ENCODE data around the gene GRIK3. TPM values are rescaled to one million over a fixed set of nuclear protein-coding genes. Genes with fewer than 3 reads are reported as not detected.

The GRIK3 gene
- total and polyA plus RNA-seq, 2 of the 8 experiments (the other 6 are each of a cell fraction or from before 2014, with no cell fraction given): 2.1 to 3.4 TPM

GRCh38 chr1:36874271-36875060, 159.8 kb downstream of the GRIK3 start:
- H3K23ac ChIP-seq (ENCODE audit: insufficient read length): no peak overlapping the region
- no peaks in the 10 kb centered on the region; a peak in 1 of 7 replicates for H3K4me1 ChIP-seq (replicated peaks in 1 of 4; ENCODE audit: control insufficient read depth in 3 of 4, insufficient read depth in 4 of 4, low read length in 3 of 4)
- H2AK5ac ChIP-seq (ENCODE audit: low read depth, low read length): no peak overlapping the region
- no peak overlapping the region for H2BK20ac ChIP-seq (ENCODE audit: low read length)
- DNase-seq (ENCODE audit: low read depth in 1 of 2, low spot score in 2 of 2): no peak
- ChIA-PET POLR2A (ENCODE audit: partially characterized antibody) (no interaction called here), CTCF (ENCODE audit: partially characterized antibody) (interaction anchor here (0.6 to 12.9 kb wide), 5 partner anchors 10 to 388 kb away, joined by 3 to 111 read pairs (median 3); no protein-coding TSS in a partner anchor)
- no peaks in the 10 kb centered on the region for H3K79me1 ChIP-seq (ENCODE audit: low read depth, low read length)
- H3K9me3 ChIP-seq (ENCODE audit: insufficient read depth in 2 of 2, low read depth in 1 of 2, low read length in 1 of 2): no peaks in the 10 kb centered on the region
- H2BK120ac ChIP-seq (replicated peaks; ENCODE audit: low read depth, low read length): no peak overlapping the region
- no peaks in the 10 kb centered on the region for H3K23me2 ChIP-seq (ENCODE audit: low read depth, low read length)
- H3K4me3 ChIP-seq (ENCODE audit: extremely low read depth in 1 of 4, insufficient read depth in 2 of 4, low read depth in 3 of 4, low read length in 4 of 4): no peak overlapping the region
- 93% methylated on average over 6 of the region's 6 CpGs; no CpG with 5 or more reads in 1 of the 2 experiments for WGBS, 2 experiments (ENCODE audit: extremely low coverage in 1 of 2, insufficient coverage in 1 of 2, insufficient read length in 1 of 2, insufficient replicate concordance in 2 of 2, low coverage in 1 of 2, low lambda C conversion rate in 2 of 2, missing lambda C conversion rate in 1 of 2)
- no peak overlapping the region for H4K8ac ChIP-seq (ENCODE audit: extremely low read depth, insufficient read depth, low read length)
- H3K79me2 ChIP-seq (ENCODE audit: control insufficient read depth in 1 of 2, insufficient read depth in 2 of 2, low read length in 2 of 2): no peaks in the 10 kb centered on the region
- H3K4me2 ChIP-seq (ENCODE audit: insufficient read depth in 1 of 2, low read depth in 2 of 2, low read length in 2 of 2): no peak overlapping the region
- H4K20me1 ChIP-seq (replicated peaks in 1 of 2; ENCODE audit: control insufficient read depth in 1 of 2, insufficient read depth in 2 of 2, low read length in 2 of 2): peaks cover 0 to 2% of the 10 kb centered on the region in 2 experiments
- TF ChIP-seq FOSL1 (IDR thresholded peaks at IDR 0.05; ENCODE audit: insufficient read depth, low read depth, low read length): no peak
- TF ChIP-seq CTBP2 (IDR thresholded peaks at IDR 0.05; ENCODE audit: borderline replicate concordance, insufficient read depth, insufficient read length, low read length): no peak
- no peak for TF ChIP-seq YY1 (IDR thresholded peaks at IDR 0.05; ENCODE audit: low read depth, low read length)
- no peak for TF ChIP-seq GTF2F1 (IDR thresholded peaks at IDR 0.05; ENCODE audit: borderline replicate concordance, low read depth, low read length)
- TF ChIP-seq ASH2L (IDR thresholded peaks at IDR 0.05; ENCODE audit: low read length): no peak
- TF ChIP-seq CEBPB (IDR thresholded peaks at IDR 0.05; ENCODE audit: low read depth, low read length): no peak
- TF ChIP-seq SP2 (IDR thresholded peaks at IDR 0.05; ENCODE audit: low read length): no peak
- H2BK12ac ChIP-seq (ENCODE audit: low read depth, low read length): no peak overlapping the region
- no peak overlapping the region for H3K27ac ChIP-seq (ENCODE audit: low read depth, low read length)
- no peak overlapping the region for H4K5ac ChIP-seq (ENCODE audit: insufficient read length, low read depth, low read length)
- no peaks in the 10 kb centered on the region for H3K27me3 ChIP-seq (replicated peaks in 1 of 4; ENCODE audit: control insufficient read depth in 3 of 4, extremely low read depth in 1 of 4, insufficient read depth in 3 of 4, low read length in 3 of 4)
- H3K4ac ChIP-seq (replicated peaks; ENCODE audit: insufficient read length, low read depth, low read length): no peak overlapping the region
- no peak for FAIRE-seq
- no peak overlapping the region for H2AFZ ChIP-seq (ENCODE audit: low read length)
- H3K18ac ChIP-seq (ENCODE audit: extremely low read depth, low read length): no peak overlapping the region
- H2BK5ac ChIP-seq (ENCODE audit: low read depth, low read length): no peak overlapping the region
- no peak overlapping the region for H4K91ac ChIP-seq (replicated peaks; ENCODE audit: insufficient read length, low read length)
- no peak overlapping the region for H3K9ac ChIP-seq (replicated peaks in 1 of 4; ENCODE audit: extremely low read depth in 1 of 4, low read depth in 3 of 4, low read length in 3 of 4)
- H3K36me3 ChIP-seq (ENCODE audit: control insufficient read depth in 2 of 4, insufficient read depth in 4 of 4, low read length in 3 of 4): no peaks in the 10 kb centered on the region
- no peak overlapping the region for H2BK15ac ChIP-seq (ENCODE audit: low read length)
- H3K56ac ChIP-seq (replicated peaks; ENCODE audit: insufficient read length, low read depth, low read length): no peak overlapping the region
- no peak overlapping the region for H3K14ac ChIP-seq (ENCODE audit: insufficient read length)
